AG09319 (cell line): ENCODE measurements around the gene NQO2.
"Not testable (repeated sequence)": the region's sequence is repeated elsewhere in the genome, so short reads cannot be mapped to it uniquely, and the experiment has no call there.

Experiments
- DNase-seq: peaks from one replicate; pipeline ENCODE4 v3.0.0-alpha.2; 2010; ENCODE audit warnings: low read depth; ENCODE audit errors: extremely low read depth
- TF ChIP-seq, protein P1 (sequence below): IDR thresholded peaks from 2 replicates; pipeline ENCODE4 v1.5.1; 2011; ENCODE audit warnings: low read depth, mild to moderate bottlenecking, inconsistent platforms, low read length, moderate library complexity

The NQO2 gene

GRCh38 chr6:2970034-2970685 is 29.5 kb upstream of the NQO2 start:
- TF ChIP-seq, protein P1, sequence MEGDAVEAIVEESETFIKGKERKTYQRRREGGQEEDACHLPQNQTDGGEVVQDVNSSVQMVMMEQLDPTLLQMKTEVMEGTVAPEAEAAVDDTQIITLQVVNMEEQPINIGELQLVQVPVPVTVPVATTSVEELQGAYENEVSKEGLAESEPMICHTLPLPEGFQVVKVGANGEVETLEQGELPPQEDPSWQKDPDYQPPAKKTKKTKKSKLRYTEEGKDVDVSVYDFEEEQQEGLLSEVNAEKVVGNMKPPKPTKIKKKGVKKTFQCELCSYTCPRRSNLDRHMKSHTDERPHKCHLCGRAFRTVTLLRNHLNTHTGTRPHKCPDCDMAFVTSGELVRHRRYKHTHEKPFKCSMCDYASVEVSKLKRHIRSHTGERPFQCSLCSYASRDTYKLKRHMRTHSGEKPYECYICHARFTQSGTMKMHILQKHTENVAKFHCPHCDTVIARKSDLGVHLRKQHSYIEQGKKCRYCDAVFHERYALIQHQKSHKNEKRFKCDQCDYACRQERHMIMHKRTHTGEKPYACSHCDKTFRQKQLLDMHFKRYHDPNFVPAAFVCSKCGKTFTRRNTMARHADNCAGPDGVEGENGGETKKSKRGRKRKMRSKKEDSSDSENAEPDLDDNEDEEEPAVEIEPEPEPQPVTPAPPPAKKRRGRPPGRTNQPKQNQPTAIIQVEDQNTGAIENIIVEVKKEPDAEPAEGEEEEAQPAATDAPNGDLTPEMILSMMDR, result no peak
- DNase-seq, result no peak

- no peak for DNase-seq
- TF ChIP-seq, protein P1, result no peak
These were observed 28.8 kb upstream of the NQO2 start for GRCh38 chr6:2970753-2971419.

DNA sequence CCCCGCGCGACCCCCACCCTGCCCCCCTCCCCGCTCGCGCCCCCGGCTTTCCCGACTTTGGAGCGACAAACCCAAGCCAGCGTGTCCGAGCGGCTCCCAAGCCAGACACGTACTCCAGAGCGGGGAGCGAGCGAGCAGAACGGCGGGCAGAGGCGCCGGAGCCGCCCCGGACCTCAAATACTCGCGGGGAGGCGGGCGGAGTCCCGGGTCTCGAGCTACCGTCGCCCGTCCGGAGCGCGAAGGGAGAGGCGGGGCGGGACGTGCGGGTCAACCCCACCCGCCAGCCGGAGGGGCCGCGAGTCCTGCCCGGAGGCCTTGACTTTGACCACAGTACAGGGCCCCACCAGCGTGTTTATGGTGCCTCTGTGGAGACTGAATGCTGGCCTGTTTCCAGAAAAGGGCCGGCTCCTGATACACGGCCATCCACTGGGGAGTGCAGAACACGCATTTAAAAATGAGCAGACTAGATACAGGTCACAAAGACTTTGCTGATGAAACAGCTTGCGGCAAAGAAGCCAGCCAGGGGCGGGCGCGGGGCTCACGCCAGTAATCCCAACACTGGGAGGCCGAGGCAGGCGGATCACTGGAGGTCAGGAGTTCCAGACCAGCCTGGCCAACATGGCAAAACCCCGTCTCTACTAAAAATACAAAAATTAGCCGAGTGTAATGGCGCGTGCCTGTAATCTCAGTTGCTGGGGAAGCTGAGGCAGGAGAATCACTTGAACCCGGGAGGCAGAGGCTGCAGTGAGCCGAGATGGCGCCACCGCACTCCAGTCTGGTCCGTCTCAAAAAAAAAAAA is 28.1 kb upstream of the NQO2 start, which contains the start of gene SERPINB6:
TSS of gene SERPINB6 (minus strand) at position 148 of the 799 bp plus-strand sequence. CDS start 12,235 bp downstream, outside the sequence.
- DNase-seq, result no peak
- TF ChIP-seq, protein P1, result no peak

DNA sequence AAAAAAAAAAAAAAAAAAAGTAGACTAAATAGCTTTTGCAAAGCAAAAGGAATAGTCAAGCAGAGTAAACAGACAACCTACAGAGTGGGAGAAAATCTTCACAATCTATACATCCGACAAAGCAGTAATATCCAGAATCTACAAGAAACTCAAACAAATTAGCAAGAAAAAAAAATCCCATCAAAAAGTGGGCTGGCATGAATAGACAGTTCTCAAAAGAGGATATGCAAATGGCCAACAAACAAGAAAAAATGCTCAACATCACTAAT is 27.5 kb upstream of the NQO2 start:
- DNase-seq, result not testable (repeated sequence)

DNA sequence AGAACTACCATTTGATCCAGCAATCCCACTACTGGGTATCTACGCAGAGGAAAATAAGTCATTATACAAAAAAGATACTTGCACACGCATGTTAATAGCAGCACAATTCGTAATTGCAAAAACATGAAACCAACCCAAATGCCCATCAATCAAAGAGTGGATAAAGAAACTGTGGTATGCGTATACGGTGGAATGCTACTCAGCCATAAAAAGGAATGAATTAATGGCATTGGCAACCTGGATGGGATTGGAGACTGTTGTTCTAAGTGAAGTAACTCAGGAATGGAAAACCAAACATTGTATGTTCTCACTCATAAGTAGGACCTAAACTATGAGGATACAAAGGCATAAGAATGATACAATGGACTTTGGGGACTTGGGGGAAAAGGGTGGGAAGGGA is 27.0 kb upstream of the NQO2 start:
- not testable (repeated sequence) for DNase-seq

DNA sequence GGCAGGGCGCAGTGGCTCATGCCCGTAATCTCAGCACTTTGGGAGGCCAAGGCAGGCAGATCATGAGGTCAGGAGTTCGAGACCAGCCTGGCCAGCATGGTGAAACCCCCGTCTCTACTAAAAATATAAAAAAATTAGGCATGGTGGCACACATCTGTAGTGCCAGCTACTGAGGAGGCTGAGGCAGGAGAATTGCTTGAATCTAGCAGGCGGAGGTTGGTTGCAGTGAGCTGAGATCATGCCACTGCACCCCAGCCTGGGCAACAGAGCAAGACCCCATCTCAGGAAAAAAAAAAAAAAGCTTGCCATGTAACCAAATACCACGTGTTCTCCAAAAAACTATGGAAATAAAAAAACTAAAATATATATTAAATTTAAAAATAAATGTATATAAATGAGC is 26.5 kb upstream of the NQO2 start:
- not testable (repeated sequence) for DNase-seq

DNA sequence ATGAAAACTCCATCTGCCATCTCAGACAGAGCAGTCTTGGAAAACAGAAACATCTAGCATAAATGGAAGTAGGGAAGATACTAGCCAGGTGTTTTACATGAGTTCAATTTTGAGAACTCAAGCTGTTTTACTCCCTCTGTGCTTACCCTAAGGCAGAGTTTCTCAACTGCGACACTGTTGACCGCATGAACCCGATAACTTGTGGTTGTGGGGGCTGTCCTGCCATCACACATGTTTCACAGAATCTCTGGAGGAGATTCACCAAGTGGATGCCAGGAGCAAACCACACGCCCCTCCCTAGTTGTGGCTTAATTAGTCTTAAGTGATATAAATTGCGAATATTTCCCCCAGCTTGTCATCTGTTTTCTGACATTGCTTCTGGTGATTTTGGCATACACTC is 26.0 kb upstream of the NQO2 start:
- DNase-seq, result no peak
- TF ChIP-seq, protein P1, result no peak

DNA sequence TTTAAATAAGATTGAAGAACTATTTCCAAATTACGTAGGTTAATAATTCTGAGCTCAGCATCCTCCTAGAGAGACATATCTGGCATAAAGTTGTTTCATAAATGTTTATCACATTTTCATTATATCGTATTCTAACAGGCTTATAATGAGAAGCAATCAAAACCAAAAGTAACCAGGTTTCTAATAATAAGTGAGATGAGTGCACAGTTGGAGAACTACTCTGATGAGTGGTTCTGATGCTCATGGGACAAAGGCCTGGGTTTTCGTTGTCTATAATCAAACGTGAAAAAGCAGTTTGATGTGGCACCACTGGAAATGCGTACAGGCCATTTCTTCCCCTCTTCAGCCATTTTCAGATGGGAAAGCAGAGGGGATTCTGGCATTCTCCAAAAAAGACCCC is 23.6 kb upstream of the NQO2 start:
- no peak for DNase-seq
- TF ChIP-seq, protein P1, result no peak
